ENCODE measurements around the gene SWI5. TPM values are rescaled to one million over a fixed set of nuclear protein-coding genes. Genes with fewer than 3 reads are reported as not detected.
A peak's percentile ranks its signal among the peaks of the same experiment; 100 is the strongest.

The SWI5 gene
- total and polyA plus RNA-seq, 9 of the 15 experiments (the other 6 are each of a cell fraction or from before 2014, with no cell fraction given): 62.8 to 133 (median 95.9) TPM

GRCh38 chr9:128279088-128280073, 3.3 kb downstream of the SWI5 start (continued):
- TF ChIP-seq DEAF1 (CRISPR knock-in tag; IDR thresholded peaks at IDR 0.05) (peak; percentile 49; the same call in 1 of the 2 replicates), ZNF75A (CRISPR knock-in tag; IDR thresholded peaks at IDR 0.05) (0 out of 2 replicates have a peak, but pooled peaks have one; percentile 51), NR4A1 (CRISPR knock-in tag; IDR thresholded peaks at IDR 0.05) (peak; percentile 91), NR4A1 (tag; IDR thresholded peaks at IDR 0.05) (0 out of 2 replicates have a peak, but pooled peaks have one; percentile 27), JUND (IDR thresholded peaks at IDR 0.05; ENCODE audit: borderline replicate concordance, low read depth, low read length) (peak; percentile 46; the same call in 1 of the 2 replicates), JUND (tag; IDR thresholded peaks at IDR 0.05; ENCODE audit: borderline replicate concordance, low read depth, low read length) (peak; percentile 56; the same call in 1 of the 3 replicates), SRF (CRISPR knock-in tag; IDR thresholded peaks at IDR 0.05) (0 out of 4 replicates have a peak, but pooled peaks of 1 of the 2 experiments have one; percentile 37), ZNF445 (CRISPR knock-in tag; IDR thresholded peaks at IDR 0.05; ENCODE audit: low read depth) (peak; percentile 72; the same call in 1 of the 2 replicates), ATF4 (CRISPR knock-in tag; IDR thresholded peaks at IDR 0.05) (peak; percentile 60; the same call in 1 of the 2 replicates)
- TF ChIP-seq, protein P1, sequence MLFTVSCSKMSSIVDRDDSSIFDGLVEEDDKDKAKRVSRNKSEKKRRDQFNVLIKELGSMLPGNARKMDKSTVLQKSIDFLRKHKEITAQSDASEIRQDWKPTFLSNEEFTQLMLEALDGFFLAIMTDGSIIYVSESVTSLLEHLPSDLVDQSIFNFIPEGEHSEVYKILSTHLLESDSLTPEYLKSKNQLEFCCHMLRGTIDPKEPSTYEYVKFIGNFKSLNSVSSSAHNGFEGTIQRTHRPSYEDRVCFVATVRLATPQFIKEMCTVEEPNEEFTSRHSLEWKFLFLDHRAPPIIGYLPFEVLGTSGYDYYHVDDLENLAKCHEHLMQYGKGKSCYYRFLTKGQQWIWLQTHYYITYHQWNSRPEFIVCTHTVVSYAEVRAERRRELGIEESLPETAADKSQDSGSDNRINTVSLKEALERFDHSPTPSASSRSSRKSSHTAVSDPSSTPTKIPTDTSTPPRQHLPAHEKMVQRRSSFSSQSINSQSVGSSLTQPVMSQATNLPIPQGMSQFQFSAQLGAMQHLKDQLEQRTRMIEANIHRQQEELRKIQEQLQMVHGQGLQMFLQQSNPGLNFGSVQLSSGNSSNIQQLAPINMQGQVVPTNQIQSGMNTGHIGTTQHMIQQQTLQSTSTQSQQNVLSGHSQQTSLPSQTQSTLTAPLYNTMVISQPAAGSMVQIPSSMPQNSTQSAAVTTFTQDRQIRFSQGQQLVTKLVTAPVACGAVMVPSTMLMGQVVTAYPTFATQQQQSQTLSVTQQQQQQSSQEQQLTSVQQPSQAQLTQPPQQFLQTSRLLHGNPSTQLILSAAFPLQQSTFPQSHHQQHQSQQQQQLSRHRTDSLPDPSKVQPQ (CRISPR knock-in tag; IDR thresholded peaks at IDR 0.05; ENCODE audit: borderline replicate concordance): peak; percentile 61; the same call in 1 of the 2 replicates
